Measurements from ENCODE around the gene KRT40.

The KRT40 gene

DNA sequence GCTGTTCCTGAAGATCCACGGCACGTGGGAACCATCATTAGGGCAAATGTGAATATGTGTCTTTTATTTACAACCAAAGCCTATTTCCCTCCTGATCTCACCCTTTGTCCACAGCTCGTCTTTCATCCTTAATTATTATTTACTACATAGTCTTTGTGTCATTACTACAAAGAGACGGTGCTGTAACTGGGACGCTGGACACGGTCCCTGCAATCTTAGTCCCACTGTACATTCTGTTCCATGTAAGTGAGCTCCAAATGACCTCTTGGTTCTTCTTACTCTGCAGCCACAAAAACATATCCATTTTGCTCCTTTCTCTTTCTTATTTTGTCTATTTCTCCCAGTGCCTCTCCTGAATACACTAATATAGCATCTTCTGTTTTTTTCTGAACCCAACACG, 34.0 kb downstream of the KRT40 start:
- no peak for DNase-seq

DNA sequence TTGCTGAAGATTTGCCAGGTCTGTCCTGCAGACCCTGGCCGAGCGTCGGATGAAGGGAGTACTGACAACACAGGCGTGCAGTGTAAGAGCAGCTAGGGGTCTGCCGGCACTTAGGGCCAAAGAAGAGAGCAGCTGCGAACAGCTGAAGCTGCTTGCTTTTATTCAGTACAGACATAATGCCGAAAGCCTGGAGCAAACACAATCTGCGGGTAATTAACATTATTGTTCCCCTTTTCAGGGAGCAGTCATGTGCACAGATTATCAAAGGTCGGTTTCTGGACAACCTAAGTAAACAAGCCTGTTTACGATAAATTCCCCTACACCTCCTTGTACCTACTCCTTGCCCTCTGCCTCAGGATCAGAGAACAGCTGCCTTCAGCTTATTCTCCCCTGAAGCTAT, 34.7 kb downstream of the KRT40 start:
- no peak for DNase-seq

- DNase-seq = no peak
Observed at GRCh38 chr17:40947929-40948328, 36.2 kb downstream of the KRT40 start.

DNA sequence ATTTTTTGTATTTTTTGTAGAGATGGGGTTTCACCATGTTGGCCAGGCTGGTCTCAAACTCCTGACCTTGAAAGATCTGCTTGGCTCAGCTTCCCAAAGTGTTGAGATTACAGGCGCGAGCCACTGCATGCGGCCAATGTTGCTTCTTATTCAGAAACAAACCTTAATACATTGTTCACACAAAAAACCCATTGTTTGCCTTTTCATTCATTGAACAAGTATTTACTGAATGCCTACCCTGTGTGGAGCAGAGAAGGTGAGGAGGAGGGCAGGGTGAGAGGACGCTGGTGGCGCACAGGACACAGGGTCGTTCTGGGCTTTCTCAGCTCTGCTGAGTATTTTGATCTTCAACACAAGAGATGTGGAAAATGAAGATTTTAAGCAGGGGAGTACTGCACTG, 38.7 kb downstream of the KRT40 start:
- DNase-seq = no peak

DNA sequence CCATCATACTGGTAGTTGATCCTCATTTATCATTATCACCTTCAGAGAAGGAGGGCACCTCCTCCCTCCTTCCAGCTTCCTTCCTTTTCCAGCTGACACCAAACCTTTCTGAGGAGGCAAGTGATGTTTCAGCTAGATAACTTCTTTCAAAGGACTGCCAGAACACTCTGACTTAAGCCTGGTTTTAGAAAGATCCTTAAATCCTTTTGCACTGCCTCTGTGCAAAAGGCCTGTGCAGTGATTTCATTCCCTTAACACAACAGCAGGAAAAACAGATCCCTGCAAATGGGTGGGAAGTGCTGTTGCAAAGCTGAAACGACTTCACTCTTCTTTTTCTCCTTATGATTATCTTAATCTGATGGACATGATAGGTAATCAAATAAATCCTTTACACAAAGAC, 39.6 kb downstream of the KRT40 start:
- no peak for DNase-seq

- DNase-seq = no peak
Observed at GRCh38 chr17:40942553-40942952, 41.6 kb downstream of the KRT40 start.

DNA sequence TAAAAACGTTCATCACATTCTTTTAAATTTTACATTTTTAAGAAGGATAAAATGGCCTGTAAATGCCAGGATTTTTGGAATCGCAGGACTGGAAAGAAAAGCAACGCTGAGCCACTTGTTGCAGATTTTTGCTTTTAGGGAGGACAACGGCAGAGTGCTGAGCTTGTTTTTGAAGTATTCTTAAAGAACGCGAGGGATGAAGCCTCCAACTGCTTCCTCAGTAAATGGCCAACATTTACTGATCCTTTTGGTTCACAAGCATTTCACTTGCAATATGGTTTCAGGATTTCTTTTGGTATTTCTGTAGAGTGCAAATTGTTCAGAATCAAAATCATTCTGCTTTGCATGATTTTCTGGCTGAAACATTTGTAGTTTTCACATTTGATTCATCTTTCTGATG, 43.9 kb downstream of the KRT40 start:
- no peak for DNase-seq

- DNase-seq = no peak
Observed at GRCh38 chr17:40938981-40939380, 45.1 kb downstream of the KRT40 start.

- DNase-seq = no peak
Observed at GRCh38 chr17:40937384-40937819, 46.7 kb downstream of the KRT40 start, which contains the start of gene KRT23. Gene KRT23 (minus strand): TSS chr17:40937646. CDS start chr17:40936603, 1,043 bp downstream.

- DNase-seq = no peak
Observed at GRCh38 chr17:40936976-40937375, 47.1 kb downstream of the KRT40 start.

DNA sequence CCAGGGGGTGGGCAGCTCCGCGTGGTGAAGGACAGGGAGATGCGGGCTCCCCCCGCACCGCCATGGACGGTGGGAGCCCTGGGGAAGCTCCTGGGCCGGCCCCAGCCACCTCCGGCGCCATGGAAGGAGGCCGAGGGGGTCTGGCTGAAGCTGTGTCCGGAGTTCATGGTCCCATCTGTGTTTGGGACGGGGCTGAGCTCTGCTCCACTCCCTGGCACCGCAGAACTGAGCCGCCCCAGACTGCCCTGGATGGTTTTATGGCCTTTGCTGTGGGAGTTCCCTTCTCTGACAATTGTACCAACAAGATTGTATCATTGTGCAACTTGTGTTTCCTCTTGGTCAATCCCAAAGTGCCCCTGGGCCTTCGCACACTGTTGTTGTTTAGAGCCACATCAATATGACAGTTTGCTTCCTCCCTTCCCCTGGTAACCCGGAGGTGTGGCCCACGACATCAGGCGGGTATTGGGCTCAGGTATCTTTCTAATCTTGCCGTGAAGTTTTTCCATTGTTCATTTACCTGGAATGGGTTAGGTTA, 47.6 kb downstream of the KRT40 start:
- no peak for DNase-seq

- no peak for DNase-seq
Observed at GRCh38 chr17:40935624-40936023, 48.5 kb downstream of the KRT40 start.

DNA sequence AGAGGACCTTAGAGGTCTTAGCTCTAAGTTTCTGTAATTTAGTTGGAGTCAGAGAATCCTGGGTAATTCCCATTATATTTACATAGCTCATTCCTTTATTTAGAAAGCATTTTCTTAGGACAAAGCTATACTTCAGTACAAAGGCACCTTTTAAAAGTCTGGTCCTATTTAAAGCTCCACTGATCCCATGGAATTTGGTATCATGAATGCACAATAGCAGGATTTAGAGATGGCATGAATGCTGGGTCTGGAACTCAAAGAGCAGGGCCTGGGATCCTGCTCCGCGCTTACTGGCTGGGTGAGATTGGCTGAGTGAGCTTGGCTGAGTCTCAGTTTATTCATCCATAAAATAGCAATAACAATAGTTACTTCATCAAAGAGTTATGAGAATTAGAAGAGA, 51.5 kb downstream of the KRT40 start:
- DNase-seq = no peak

DNA sequence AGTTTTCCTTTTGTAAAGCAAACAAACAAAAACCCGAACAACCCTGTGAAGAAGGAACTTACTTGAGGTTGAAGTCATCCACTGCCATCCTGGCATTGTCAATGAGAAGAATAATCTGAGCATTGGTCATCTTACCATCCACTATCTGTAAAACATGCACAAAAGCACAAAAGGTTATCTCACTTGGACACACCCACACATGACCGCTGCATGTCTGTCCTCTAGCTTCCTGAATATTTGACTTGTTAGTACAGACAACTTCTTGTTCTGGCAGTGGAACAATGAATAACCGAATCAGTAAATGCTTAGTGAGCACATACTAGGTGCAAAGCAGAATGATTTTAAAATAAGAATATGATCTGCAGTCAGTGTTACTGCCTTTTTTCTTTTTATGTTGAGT, 52.8 kb downstream of the KRT40 start:
- no peak for DNase-seq

Data from NCI-H510A (cell line).